ENCODE data around the gene SPDYE2.
"Not testable (repeated sequence)": the region's sequence is repeated elsewhere in the genome, so short reads cannot be mapped to it uniquely, and the experiment has no call there.

GRCh38 chr7:102512642-102513221 lies 38.3 kb upstream of the SPDYE2 start:
- not testable (repeated sequence) for TF ChIP-seq CTCF (IDR thresholded peaks at IDR 0.05); TP53 (CRISPR knock-in tag; IDR thresholded peaks at IDR 0.05); MAX (CRISPR knock-in tag; IDR thresholded peaks at IDR 0.05); IRF2 (CRISPR knock-in tag; IDR thresholded peaks at IDR 0.05; ENCODE audit: borderline replicate concordance, low read depth); E2F1 (CRISPR knock-in tag; IDR thresholded peaks at IDR 0.05); USF2 (CRISPR knock-in tag; IDR thresholded peaks at IDR 0.05); NFE2L1 (CRISPR knock-in tag; IDR thresholded peaks at IDR 0.05); ETV6 (CRISPR knock-in tag; IDR thresholded peaks at IDR 0.05); SMAD3 (CRISPR knock-in tag; IDR thresholded peaks at IDR 0.05; ENCODE audit: borderline replicate concordance); ESRRA (CRISPR knock-in tag; IDR thresholded peaks at IDR 0.05; ENCODE audit: borderline replicate concordance); ARID4B (CRISPR knock-in tag; IDR thresholded peaks at IDR 0.05; ENCODE audit: borderline replicate concordance)
